ENCODE measurements around the gene COL21A1.
"Not testable (repeated sequence)": the region's sequence is repeated elsewhere in the genome, so short reads cannot be mapped to it uniquely, and the experiment has no call there.

Gene COL21A1

GRCh38 chr6:56246881-56247653, at the start of gene COL21A1:
COL21A1 (minus strand) TSS chr6:56247580; CDS start chr6:56182618, 64,962 bp downstream.
- no peak for DNase-seq

DNA sequence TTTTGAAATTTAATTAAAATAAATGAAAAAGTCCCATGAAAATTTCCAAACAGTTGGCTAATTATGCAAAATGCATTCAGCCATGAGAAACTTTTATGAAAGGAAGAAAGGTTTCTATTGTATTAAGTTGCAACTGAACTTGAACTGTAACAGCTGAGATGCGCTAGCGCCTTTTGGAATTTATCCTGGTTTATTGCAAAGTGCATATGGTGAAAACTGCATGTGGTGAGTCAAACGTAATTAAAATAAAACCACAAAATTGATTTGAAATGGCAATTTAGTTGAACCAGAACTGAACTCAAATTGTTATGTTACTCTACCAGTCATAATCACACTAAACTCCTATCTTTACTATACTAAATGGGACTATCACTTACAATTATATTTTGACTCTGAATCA, 46.4 kb upstream of the COL21A1 start:
- DNase-seq = no peak

GRCh38 chr6:56292505-56293181, 45.3 kb upstream of the COL21A1 start:
- DNase-seq = no peak

DNA sequence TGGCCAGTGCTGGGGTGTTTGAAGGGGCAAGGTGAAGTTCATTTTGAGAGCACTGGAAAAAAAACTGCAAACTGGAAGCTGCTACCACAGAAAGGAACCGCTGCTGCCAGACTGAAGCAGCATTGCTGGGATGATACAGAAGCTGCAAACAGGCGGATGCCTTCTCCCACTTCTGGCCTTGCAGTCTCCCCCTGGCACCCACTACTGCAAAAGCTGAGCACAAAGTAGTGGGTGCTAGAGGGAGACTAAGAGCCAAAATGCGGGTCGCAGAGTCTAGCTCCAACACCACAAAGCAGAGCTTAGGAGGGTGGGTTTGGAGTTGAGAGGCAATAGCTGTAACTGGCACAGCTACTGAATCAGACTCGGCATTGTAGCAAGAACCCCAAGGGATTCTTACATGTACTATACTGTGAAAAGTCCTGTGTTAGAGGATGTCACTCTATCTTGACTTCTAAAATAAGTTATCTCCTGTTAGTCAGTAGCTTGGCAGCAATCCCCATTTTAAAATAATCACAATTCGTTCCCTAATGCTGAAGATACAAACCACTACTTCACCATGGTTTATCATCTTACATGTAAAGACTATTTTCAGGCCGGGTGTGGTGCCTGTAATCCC, 44.0 kb upstream of the COL21A1 start:
- no peak for DNase-seq

DNA sequence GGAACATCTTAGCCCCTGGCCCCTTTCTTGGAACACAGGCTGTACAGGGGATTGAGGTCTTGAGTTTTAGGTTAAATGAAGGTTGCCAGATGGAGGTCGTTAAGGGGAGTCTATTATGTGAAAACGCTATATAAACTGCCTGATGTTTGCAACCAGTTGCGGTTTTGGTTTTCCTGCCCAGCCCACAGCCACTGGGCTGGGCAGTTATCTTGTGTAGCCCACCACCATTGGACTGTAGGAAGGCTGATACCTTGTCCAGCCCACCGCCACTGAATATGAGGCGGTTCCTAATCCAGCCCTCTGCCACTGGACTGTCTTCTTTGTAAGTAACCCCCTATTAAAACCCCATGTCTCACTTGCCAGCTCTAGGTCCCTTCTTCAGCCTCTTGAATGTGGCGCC, 42.3 kb upstream of the COL21A1 start:
- no peak for DNase-seq

- no peak for DNase-seq
Measured at GRCh38 chr6:56288347-56288746, 41.0 kb upstream of the COL21A1 start.

DNA sequence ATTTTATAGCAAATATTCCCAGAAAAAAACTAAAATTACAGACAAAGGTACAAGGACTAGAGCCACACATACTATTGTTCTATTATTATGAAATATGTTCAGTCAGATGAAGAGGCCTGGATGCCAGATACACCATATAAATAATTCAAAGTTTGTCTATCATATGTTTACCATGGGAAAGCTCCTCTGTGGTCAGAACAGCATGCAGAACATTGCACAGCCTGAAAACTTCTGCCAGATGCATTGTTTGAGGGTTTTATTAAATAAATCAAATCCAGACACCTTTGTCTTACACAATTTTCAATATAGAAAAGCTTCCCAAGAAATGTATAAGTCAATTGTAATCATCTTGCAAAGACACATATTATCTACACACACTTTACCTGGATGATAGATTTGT, 35.0 kb upstream of the COL21A1 start:
- DNase-seq = no peak

DNA sequence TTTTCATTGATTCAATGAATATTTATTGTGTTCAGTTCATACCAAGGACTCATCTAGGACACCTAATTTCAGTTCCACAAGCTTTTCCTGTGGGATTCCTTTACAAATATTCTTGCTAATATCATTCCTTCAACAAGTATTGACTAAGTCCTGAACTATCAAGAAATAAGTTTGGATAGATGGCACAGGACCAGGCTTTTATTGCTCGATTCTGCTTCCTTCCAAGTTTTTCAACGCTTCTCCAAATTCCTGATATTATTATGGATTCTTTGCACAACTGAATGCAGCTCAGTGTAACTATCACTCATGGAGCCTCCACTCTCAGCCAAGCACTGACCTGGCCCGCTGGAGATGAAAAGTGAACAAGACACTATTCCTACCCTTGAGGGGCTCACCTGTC, 32.7 kb upstream of the COL21A1 start:
- no peak for DNase-seq

GRCh38 chr6:56279331-56280080, 32.1 kb upstream of the COL21A1 start:
- DNase-seq = no peak

DNA sequence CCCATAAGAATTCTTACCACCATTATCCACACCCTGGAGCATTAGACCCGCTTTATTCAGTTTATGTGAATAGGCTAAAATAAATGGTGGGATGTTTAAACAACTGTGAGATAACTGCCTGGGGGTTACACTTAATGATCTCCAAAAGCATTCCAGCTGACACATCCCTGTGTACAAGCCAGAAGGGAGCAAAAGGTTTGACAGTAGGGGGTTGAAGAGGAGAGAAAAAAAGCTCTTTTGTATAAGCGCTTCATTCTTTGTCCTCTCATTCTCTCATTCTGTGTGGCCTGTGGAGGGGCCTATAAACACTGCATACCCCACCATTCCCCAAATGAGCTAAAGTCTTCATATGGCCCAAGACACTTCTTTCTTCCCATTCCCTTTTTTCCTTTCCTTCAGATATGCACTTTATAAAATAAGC, 30.8 kb upstream of the COL21A1 start:
- no peak for DNase-seq

GRCh38 chr6:56270812-56271441, 23.5 kb upstream of the COL21A1 start:
- no peak for DNase-seq

DNA sequence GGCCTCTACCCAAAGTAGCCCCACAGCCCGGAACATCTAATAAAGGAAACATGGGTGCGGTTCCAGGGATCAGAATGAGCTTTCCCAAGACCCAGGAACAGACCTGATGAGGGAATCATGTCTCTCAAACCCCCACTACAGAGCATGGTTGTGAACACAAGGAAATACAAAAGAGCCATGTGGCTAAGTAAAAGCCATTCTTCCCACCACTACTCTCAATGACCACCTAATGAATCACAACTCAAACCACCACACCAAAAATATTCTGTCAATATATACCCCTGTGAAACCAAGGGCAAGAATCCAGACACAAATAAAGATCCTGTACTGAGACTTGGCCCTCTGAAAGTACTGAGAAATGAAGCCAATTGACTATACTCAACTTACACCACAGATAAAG, 20.9 kb upstream of the COL21A1 start:
- no peak for DNase-seq

GRCh38 chr6:56266011-56266410, 18.6 kb upstream of the COL21A1 start:
- DNase-seq = no peak

- no peak for DNase-seq
Measured at GRCh38 chr6:56263596-56264315, 16.4 kb upstream of the COL21A1 start.

DNA sequence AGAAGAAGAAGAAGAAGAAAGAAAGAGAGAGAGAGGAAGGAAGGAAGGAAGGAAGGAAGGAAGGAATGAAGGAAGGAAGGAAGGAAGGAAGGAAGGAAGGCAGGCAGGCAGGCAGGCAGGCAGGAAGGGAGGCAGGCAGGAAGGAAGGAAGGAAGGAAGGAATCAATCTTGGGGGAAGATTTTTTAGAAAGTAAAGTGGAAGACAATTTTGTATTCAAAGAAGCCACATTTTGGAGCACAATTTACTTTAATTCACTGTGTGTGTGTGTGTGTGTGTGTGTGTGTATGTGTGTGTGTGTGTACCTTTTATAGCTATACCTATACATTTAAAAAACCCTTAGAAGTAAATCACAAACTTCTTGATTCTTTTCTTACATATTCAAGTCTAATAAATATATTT, 13.2 kb upstream of the COL21A1 start:
- not testable (repeated sequence) for DNase-seq

- DNase-seq = no peak
Measured at GRCh38 chr6:56259234-56260077, 12.1 kb upstream of the COL21A1 start.

- DNase-seq = no peak
Measured at GRCh38 chr6:56255349-56255748, 8.0 kb upstream of the COL21A1 start.

DNA sequence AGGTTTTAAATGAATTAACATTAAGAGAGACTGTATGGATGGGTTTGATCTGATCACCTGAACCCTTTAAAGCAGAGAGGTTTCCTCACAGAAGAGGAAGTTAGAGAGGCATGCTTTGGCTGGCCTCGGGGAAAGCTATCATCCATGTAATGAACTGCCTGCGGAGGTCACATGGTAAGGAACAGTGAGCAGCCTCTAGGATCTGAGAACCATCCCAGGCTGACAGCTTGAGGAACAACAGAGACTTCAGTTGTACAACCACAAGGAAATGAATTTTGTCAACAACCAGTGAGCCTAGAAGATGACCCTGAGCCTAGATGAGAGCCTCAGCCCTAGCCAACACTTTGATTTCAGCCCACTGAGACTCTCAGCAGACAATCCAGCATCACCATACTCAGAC, 2.9 kb upstream of the COL21A1 start:
- no peak for DNase-seq

DNA sequence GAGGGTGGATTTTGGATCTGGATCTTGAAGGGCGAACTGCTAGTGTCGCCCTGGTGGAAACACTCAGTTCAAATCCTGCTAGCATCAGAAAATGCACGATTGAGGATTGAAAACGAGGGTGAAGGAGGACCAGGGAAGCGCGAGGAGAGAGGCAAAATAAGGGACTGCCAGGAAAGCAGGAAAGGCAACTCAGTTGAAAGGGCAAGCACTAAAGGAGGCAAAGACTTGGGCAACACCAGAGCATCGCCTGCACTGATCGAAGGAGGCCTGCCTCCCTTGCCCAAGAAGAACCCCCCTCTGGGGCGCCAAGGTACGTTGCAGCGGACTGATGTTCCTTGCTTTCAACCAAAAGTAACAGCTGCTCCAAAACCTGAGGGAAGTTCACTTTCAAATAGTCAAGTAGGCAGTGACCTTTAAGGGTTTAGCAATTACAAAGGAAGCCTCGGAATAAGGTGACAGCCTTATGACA, 308 bp upstream of the COL21A1 start:
- no peak for DNase-seq

GRCh38 chr6:56246541-56246880, 869 bp downstream of the COL21A1 start:
- no peak for DNase-seq

DNA sequence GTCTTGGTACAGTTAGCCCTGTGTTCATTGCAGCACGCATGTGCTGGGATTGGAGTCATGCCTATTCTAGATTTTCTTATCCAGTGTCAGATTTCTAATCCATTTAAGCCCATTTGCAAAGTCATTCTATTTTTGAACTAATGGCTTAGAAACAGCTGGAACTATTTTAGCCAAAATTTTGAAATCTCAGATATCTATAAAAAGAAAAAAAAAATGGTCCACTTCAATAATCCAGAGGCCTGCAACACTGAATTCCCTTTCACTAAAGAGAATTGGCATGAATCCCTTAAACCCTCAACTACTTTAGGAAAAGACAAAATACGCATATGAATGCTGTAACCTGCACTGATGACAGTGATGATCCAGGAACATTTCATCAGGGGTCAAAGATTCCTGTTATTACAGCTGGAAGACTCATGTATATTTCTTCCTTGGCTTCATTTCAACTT, 1.5 kb downstream of the COL21A1 start:
- no peak for DNase-seq
